Transverse colon (tissue), 4 donors: ENCODE results near the gene FAM228A. TPM values are rescaled to one million over a fixed set of nuclear protein-coding genes. Genes with fewer than 3 reads are reported as not detected.
A peak's percentile ranks its signal among the peaks of the same experiment; 100 is the strongest.
"Not testable (repeated sequence)": the region's sequence is repeated elsewhere in the genome, so short reads cannot be mapped to it uniquely, and the experiment has no call there.

Source experiments
- DNase-seq: peaks from one replicate; pipeline ENCODE4 v3.0.0-alpha.2; 2019
- H3K27ac ChIP-seq, 4 donors: fragments of 200-600 bp; sonication (generic); 2 replicates each; pipeline ENCODE4 v1.5.1; 2016 to 2018; ENCODE audit warnings: inconsistent platforms in 4 of 4
- H3K27me3 ChIP-seq: fragments of 200-600 bp; sonication (generic); 2 replicates; pipeline ENCODE4 v1.5.1; 2017; ENCODE audit warnings: inconsistent platforms
- H3K36me3 ChIP-seq, 4 donors: fragments of 200-600 bp; sonication (generic); 2 replicates each; pipeline ENCODE4 v1.5.1; 2017 to 2019; ENCODE audit warnings: inconsistent platforms in 4 of 4
- H3K4me1 ChIP-seq, 4 donors: fragments of 200-600 bp; sonication (generic); 2 replicates each; pipeline ENCODE4 v1.5.1; 2017 to 2020; ENCODE audit warnings: inconsistent platforms in 4 of 4
- H3K4me3 ChIP-seq, 4 donors: fragments of 200-600 bp; sonication (generic); 1 replicate in 1 of 4; 2 replicates in 3 of 4; pipeline versions ENCODE4 v1.5.1 to v1.6.1; 2017 to 2019; ENCODE audit warnings: inconsistent platforms in 4 of 4
- H3K9me3 ChIP-seq, 2 donors: fragments of 200-600 bp; sonication (generic); 2 replicates each; pipeline ENCODE4 v1.5.1; 2017 to 2019; ENCODE audit warnings: inconsistent platforms in 2 of 2
- EP300 ChIP-seq: sonication (generic); formaldehyde crosslinking; IDR thresholded peaks from one replicate; pipeline ENCODE4 v1.6.1; 2017; ENCODE audit warnings: antibody characterized with exemption, low read depth
- POLR2A ChIP-seq: fragments of 450-650 bp; IDR thresholded peaks from one replicate; pipeline ENCODE4 v1.6.1; 2016; ENCODE audit warnings: antibody characterized with exemption, mild to moderate bottlenecking, moderate library complexity
- POLR2AphosphoS5 ChIP-seq, 3 donors: sonication (generic); formaldehyde crosslinking; IDR thresholded peaks; one replicate each; pipeline ENCODE4 v1.6.1; 2016; ENCODE audit warnings: antibody characterized with exemption in 3 of 3
- WGBS, 2 donors: methylation state at CpG; one replicate each; pipeline ENCODE4 v1.1.5; 2018; ENCODE audit warnings: low coverage in 1 of 2; 5-methylcytosine and 5-hydroxymethylcytosine counted together
- in situ Hi-C, 4 donors: fragments of 200-750 bp; cut with MboI; loops; one replicate each; pipeline versions ENCODE4 v1.15.0 to v1.15.1; 2017; ENCODE audit warnings: low sequenced_read_pairs in 3 of 4, low pct_ligation_motif_present in 1 of 4, low pct_unique_long_range_greater_than_20kb in 1 of 4
- intact Hi-C: fragments of 100-400 bp; cut with DNase I; formaldehyde crosslinking; loops from one replicate; pipeline ENCODE4 v1.15.1; 2023; ENCODE audit warnings: low total_unique reads
- total RNA-seq, 4 donors: library from RNA; depleted of rRNA; stranded (reverse); fragments of >200 nt; gene quantifications; one replicate each; pipeline ENCODE4 v1.1.0, GENCODE V29; 2016
- TF ChIP-seq, protein P1 (sequence below), 5 experiments: fragments of 200-600 bp in 3 of 5; fragments of 450-650 bp in 2 of 5; sonication (generic) in 3 of 5; IDR thresholded peaks; 1 replicate in 2 of 5; 2 replicates in 3 of 5; pipeline ENCODE4 v1.5.1; 2016 to 2017; ENCODE audit warnings: antibody characterized with exemption in 5 of 5, inconsistent platforms in 3 of 5, mild to moderate bottlenecking in 2 of 5, moderate library complexity in 1 of 5

The FAM228A gene
- total RNA-seq, result under 1 TPM in 1 of 4 donors, not detected in 3; 0.27 TPM

DNA sequence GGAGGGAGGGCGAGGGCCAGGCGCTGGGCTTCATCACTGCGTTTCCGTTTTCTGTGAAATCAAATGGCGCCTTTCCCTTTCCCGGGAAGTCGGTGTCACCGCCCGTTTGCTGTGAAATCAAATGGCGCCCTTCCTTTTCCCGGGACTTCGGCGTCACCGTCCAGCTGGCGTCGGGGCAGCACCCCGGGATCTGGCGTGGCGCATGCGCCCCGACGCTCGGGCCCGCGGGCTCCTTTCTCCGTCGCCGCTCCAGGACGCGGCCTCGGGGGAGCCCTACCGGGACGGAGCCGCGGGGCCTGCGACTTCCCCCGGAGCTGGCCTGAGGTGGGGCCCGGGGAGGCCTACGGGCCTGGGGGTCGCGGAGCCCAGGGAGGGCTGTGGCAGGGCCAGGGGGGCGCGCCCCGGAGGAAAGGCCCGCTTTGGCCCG, at the start of gene FAM228A:
FAM228A (plus strand) TSS at position 203 of the 427 bp plus-strand sequence. CDS start 428 bp downstream, outside the sequence.
- intact Hi-C loops, result no loop called here
- Histone ChIP-seq H3K36me3 (no peaks in the 10 kb centered on the region), H3K4me1 (no peaks in the 10 kb centered on the region), H3K27ac (no peak within 1 kb of the TSS), H3K4me3 (no peak within 1 kb of the TSS), H3K27me3 (no peaks in the 10 kb centered on the region), H3K9me3 (no peaks in the 10 kb centered on the region)
- no peak for TF ChIP-seq EP300
- no peak for TF ChIP-seq POLR2AphosphoS5 (IDR thresholded peaks at IDR 0.05)
- TF ChIP-seq, protein P1, sequence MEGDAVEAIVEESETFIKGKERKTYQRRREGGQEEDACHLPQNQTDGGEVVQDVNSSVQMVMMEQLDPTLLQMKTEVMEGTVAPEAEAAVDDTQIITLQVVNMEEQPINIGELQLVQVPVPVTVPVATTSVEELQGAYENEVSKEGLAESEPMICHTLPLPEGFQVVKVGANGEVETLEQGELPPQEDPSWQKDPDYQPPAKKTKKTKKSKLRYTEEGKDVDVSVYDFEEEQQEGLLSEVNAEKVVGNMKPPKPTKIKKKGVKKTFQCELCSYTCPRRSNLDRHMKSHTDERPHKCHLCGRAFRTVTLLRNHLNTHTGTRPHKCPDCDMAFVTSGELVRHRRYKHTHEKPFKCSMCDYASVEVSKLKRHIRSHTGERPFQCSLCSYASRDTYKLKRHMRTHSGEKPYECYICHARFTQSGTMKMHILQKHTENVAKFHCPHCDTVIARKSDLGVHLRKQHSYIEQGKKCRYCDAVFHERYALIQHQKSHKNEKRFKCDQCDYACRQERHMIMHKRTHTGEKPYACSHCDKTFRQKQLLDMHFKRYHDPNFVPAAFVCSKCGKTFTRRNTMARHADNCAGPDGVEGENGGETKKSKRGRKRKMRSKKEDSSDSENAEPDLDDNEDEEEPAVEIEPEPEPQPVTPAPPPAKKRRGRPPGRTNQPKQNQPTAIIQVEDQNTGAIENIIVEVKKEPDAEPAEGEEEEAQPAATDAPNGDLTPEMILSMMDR (IDR thresholded peaks at IDR 0.05), result no peak
- TF ChIP-seq POLR2A, result no peak
- 83% methylated on average over 35 of the region's 46 CpGs; no CpG with 5 or more reads in 1 of the 2 donors for WGBS, 2 donors
- in situ Hi-C loops, result no loop called here
- no peak for DNase-seq

DNA sequence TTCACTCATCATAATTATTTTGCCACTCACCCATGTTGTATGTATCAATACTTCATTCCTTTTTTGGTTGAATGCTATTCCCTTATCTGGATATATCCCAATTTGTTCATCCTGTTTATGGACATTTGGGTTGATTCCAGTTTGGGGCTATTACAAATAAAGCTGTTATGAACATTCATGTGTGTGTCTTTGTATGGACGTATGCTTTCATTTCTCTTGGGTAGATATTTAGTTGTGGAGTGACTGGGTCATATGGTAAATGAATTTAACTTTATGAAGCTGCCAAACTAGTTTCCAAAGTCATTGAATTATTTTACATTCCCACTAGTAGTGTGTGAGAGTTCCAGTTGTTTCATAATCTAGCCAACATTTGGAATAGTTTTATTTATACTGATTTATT, 48.9 kb upstream of the FAM228A start:
- intact Hi-C loops (no loop called here), in situ Hi-C loops (no loop called here)
- no peak for DNase-seq
- TF ChIP-seq EP300 (no peak), POLR2AphosphoS5 (IDR thresholded peaks at IDR 0.05) (no peak), POLR2A (no peak)
- TF ChIP-seq, protein P1 (IDR thresholded peaks at IDR 0.05), result no peak
- peaks cover 0 to 19% (median 8%) of the 10 kb centered on the region in 4 donors for H3K4me1 ChIP-seq
- H3K4me3 ChIP-seq, result no peak overlapping the region
- no peaks in the 10 kb centered on the region for H3K27me3 ChIP-seq
- H3K36me3 ChIP-seq, result no peaks in the 10 kb centered on the region
- peak overlapping the region in 1 of 4 donors; percentile 9 for H3K27ac ChIP-seq
- no peaks in the 10 kb centered on the region for H3K9me3 ChIP-seq
- WGBS, 2 donors, result 7 to 43% methylated on average over 1 of the region's 1 CpG

DNA sequence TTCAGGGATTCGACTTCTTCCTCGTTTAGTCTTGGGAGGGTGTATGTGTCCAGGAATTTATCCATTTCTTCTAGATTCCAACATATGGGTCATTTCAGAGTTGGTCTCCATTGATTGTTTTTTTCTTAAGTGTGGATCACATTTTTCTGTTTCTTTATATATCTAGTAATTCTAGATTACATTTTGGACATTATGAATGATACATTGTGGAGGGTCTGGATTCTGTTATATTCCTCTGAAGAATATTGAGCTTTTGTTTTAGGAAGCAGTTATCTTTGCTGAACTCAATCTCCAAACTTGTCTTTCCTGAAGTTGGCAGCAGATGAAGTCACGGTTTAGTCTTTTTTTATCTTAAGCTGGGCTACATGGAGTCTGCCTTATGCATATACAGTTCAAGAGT, 42.3 kb upstream of the FAM228A start:
- no peak for DNase-seq
- WGBS, 2 donors, result 91% methylated on average over 1 to 3 of the region's 3 CpGs
- Histone ChIP-seq H3K27ac (no peak overlapping the region), H3K27me3 (no peaks in the 10 kb centered on the region), H3K36me3 (peaks cover 0 to 6% (median 0%) of the 10 kb centered on the region in 4 donors), H3K4me1 (no peaks in the 10 kb centered on the region), H3K9me3 (peaks cover 0 to 9% of the 10 kb centered on the region in 2 donors), H3K4me3 (no peak overlapping the region)
- in situ Hi-C loops (no loop called here), intact Hi-C loops (no loop called here)
- TF ChIP-seq POLR2AphosphoS5 (IDR thresholded peaks at IDR 0.05) (no peak), EP300 (no peak), POLR2A (no peak)
- TF ChIP-seq, protein P1 (IDR thresholded peaks at IDR 0.05), result no peak

DNA sequence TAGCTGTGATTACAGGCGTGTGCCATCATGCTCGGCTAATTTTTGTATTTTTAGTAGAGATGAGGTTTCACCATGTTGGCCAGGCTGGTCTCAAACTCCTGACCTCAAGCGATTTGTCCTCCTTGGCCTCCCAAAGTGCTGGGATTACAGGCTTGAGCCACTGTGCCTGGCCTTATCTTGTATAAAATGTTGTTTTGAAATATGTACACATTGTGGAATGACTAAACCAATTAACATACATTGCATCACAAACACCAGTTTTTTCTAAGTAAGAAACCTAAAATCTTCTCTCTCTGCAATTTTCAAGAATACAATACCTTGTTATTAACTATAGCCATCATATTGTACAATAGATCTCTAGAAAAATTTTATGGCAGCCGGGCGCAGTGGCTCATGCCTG, 34.5 kb upstream of the FAM228A start:
- H3K36me3 ChIP-seq, H3K27me3 ChIP-seq, H3K4me3 ChIP-seq, in situ Hi-C loops, intact Hi-C loops, DNase-seq, H3K4me1 ChIP-seq, H3K27ac ChIP-seq, H3K9me3 ChIP-seq: not testable (repeated sequence)
- 91 to 94% methylated on average over 3 to 5 of the region's 5 CpGs for WGBS, 2 donors

DNA sequence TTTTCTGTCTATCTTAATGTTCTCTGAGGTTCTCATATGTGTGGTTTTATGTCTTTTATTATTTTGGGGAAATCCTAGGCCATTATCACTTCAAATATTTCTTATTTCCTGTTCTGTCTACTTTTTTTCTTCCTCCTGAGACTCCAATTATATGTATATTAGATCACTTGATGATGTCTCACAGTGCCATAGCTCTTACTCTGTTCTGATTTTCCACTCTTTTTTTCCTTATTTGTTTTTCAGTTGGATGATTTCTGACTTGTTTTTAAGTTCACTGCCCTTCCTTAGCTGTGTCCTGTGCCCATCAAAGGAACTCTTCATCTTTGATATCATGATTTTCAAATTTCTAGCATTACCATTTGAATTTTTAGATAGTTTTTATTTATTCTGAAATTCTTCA, 27.5 kb upstream of the FAM228A start:
- Histone ChIP-seq H3K4me1 (no peaks in the 10 kb centered on the region), H3K27ac (no peak overlapping the region), H3K27me3 (no peaks in the 10 kb centered on the region), H3K4me3 (no peak overlapping the region), H3K9me3 (peaks cover 5 to 14% of the 10 kb centered on the region in 2 donors), H3K36me3 (peaks cover 0 to 6% (median 0%) of the 10 kb centered on the region in 4 donors)
- no peak for TF ChIP-seq POLR2A
- no peak for TF ChIP-seq EP300
- no peak for TF ChIP-seq POLR2AphosphoS5 (IDR thresholded peaks at IDR 0.05)
- TF ChIP-seq, protein P1 (IDR thresholded peaks at IDR 0.05), result no peak
- intact Hi-C loops (no loop called here), in situ Hi-C loops (no loop called here)
- DNase-seq, result no peak
